Astrocyte of the hippocampus (primary cell): ENCODE results near the gene BAZ2B.
A peak's percentile ranks its signal among the peaks of the same experiment; 100 is the strongest.

Source experiments
- DNase-seq: peaks from one replicate; pipeline ENCODE4 v3.0.0; 2011; ENCODE audit warnings: low read depth, low spot score

Gene BAZ2B

GRCh38 chr2:159462201-159462785, 154.1 kb downstream of the BAZ2B start:
- DNase-seq: no peak

- no peak for DNase-seq
Measured at GRCh38 chr2:159461076-159461475, 155.3 kb downstream of the BAZ2B start.

- no peak for DNase-seq
Measured at GRCh38 chr2:159460227-159460626, 156.1 kb downstream of the BAZ2B start.

- DNase-seq: peak; percentile 37
Measured at GRCh38 chr2:159459279-159459678, 157.1 kb downstream of the BAZ2B start.

GRCh38 chr2:159457589-159457988, 158.8 kb downstream of the BAZ2B start:
- DNase-seq: no peak

- no peak for DNase-seq
Measured at GRCh38 chr2:159456500-159457426, 159.6 kb downstream of the BAZ2B start.

- DNase-seq: no peak
Measured at GRCh38 chr2:159455330-159455918, 160.9 kb downstream of the BAZ2B start.

- DNase-seq: peak; percentile 12
Measured at GRCh38 chr2:159454185-159454584, 162.2 kb downstream of the BAZ2B start.

GRCh38 chr2:159450180-159450579, 166.2 kb downstream of the BAZ2B start:
- no peak for DNase-seq

GRCh38 chr2:159449504-159450124, 166.7 kb downstream of the BAZ2B start:
- no peak for DNase-seq

GRCh38 chr2:159446817-159447216, 169.5 kb downstream of the BAZ2B start:
- DNase-seq: no peak

GRCh38 chr2:159446201-159446600, 170.1 kb downstream of the BAZ2B start:
- DNase-seq: no peak

- no peak for DNase-seq
Measured at GRCh38 chr2:159445307-159445706, 171.0 kb downstream of the BAZ2B start.

GRCh38 chr2:159444754-159445153, 171.6 kb downstream of the BAZ2B start:
- DNase-seq: no peak

GRCh38 chr2:159442159-159442852, 174.0 kb downstream of the BAZ2B start:
- DNase-seq: no peak

- DNase-seq: peak; percentile 9
Measured at GRCh38 chr2:159441182-159441581, 175.2 kb downstream of the BAZ2B start.

GRCh38 chr2:159439421-159439820, 176.9 kb downstream of the BAZ2B start:
- DNase-seq: no peak

- DNase-seq: no peak
Measured at GRCh38 chr2:159438720-159439353, 177.5 kb downstream of the BAZ2B start.

- no peak for DNase-seq
Measured at GRCh38 chr2:159438284-159438683, 178.1 kb downstream of the BAZ2B start.

- DNase-seq: no peak
Measured at GRCh38 chr2:159432610-159433009, 183.7 kb downstream of the BAZ2B start.

GRCh38 chr2:159427048-159427447, 189.3 kb downstream of the BAZ2B start:
- DNase-seq: no peak
